ENCODE measurements around the gene CGB7.
A peak's percentile ranks its signal among the peaks of the same experiment; 100 is the strongest.

Gene CGB7

DNA sequence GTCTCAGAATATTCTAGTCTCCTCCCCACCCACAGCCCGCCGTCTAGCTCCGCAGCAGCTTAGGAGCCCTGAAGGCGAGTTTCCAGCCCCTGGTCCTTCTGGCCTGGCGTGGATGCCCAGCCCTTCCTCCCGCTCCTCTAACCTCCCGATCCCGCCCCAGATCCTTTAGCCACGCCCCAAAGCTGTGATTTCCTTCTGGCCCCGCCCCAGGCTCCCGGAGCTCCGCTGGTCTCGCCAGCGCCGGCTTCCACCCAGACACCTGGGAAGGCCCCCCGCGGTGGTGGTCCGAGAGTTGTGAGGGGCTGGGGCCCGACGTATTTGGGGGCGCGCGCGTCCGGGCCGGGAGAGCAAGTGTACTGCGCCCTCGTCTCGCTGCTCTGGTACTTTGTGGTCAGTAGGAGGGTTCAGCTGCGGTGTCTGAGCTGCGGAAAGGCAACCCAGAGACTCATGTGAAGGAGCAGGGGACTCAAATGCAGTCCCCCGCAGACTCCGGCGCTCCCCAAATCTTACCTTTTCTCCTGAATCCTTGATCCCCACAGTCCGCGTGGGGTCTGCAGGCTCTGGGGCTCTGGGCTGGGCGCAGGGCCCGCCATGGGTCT, at the start of gene CGB7:
TSS of gene CGB7 (minus strand) at position 114 of the 599 bp plus-strand sequence. CDS start 2,374 bp downstream, outside the sequence.
- H3K27me3 ChIP-seq (ENCODE audit: control insufficient read depth in 5 of 5, insufficient read depth in 4 of 5, low read length in 5 of 5), result peaks cover 2 to 30% (median 19%) of the 10 kb centered on the region in 5 donors
- peak within 1 kb of the TSS in 3 of 5 donors; percentile 31 to 61 (median 39) for H3K9ac ChIP-seq (ENCODE audit: low read length in 5 of 5)
- H3K36me3 ChIP-seq (ENCODE audit: control insufficient read depth in 5 of 5, insufficient read depth in 5 of 5, low read length in 5 of 5), result no peaks in the 10 kb centered on the region
- H3K9me3 ChIP-seq (ENCODE audit: control insufficient read depth in 5 of 5, low read length in 5 of 5), result no peaks in the 10 kb centered on the region
- H3K4me3 ChIP-seq (ENCODE audit: low read depth in 1 of 5, low read length in 5 of 5), result peak within 1 kb of the TSS; percentile 60 to 76 (median 66)
- no peak within 1 kb of the TSS for H3K27ac ChIP-seq (ENCODE audit: low read depth, low read length)
- peaks cover 0 to 25% (median 20%) of the 10 kb centered on the region in 5 donors for H3K4me1 ChIP-seq (ENCODE audit: control insufficient read depth in 5 of 5, insufficient read depth in 5 of 5, low read length in 5 of 5)

DNA sequence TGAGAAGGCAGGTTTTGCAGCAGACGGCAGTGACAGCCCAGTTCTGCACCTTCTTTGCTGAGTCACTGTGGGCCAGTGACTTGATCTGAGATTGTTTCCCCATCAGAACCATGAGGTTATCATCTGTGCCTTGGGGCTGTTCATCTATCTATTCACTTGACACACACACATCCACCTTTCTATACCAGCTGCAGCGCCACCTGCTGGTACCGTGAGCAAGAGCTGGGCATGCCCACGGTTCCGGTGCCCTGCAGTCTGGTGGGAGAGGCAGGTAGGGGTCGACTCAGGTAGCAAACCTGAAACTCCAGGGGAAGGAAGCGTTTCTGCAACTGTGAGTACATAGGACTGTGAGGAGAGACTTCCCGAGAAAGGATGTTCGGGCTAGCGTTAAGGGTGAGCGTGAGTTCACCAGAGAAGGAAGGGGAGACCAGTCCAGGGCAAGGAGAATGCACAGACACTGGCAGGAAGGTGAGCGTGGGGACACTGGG, 49.1 kb upstream of the CGB7 start:
- Histone ChIP-seq H3K27me3 (ENCODE audit: control insufficient read depth in 5 of 5, insufficient read depth in 4 of 5, low read length in 5 of 5) (no peaks in the 10 kb centered on the region), H3K9ac (ENCODE audit: low read length in 5 of 5) (no peak overlapping the region), H3K27ac (ENCODE audit: low read depth, low read length) (no peak overlapping the region), H3K4me3 (ENCODE audit: low read depth in 1 of 5, low read length in 5 of 5) (no peak overlapping the region), H3K36me3 (ENCODE audit: control insufficient read depth in 5 of 5, insufficient read depth in 5 of 5, low read length in 5 of 5) (peaks cover 0 to 72% (median 69%) of the 10 kb centered on the region in 5 donors), H3K9me3 (ENCODE audit: control insufficient read depth in 5 of 5, low read length in 5 of 5) (no peaks in the 10 kb centered on the region), H3K4me1 (ENCODE audit: control insufficient read depth in 5 of 5, insufficient read depth in 5 of 5, low read length in 5 of 5) (peaks cover 0 to 19% (median 0%) of the 10 kb centered on the region in 5 donors)

DNA sequence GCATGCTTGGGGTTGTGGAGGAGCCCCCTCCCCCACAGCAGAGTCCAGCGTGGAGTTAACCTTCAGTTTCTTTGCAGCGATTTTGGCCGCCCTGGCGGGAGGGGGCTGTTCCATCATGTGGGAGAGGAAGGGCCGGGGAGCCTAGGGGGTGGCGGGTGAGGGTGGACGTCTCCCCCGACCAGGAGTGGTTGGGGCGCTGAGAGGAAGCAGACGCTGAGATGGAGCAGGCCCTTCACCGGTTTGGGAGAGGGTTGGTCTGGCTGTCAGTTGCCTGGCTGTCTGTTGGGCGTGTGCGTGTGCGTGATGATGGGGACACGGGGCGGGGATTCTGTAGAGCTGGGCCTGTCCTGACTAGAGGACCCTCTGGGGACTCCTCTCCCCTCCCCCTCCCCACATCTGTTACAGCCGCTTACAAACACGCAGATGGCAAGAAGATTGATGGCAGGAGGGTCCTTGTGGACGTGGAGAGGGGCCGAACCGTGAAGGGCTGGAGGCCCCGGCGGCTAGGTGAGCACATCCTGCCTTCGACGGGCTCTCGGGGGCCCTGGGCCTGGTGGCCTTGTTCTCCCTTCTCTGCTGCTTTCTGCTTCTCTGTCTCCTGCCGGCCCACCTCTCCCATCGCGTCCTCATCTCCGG, 46.8 kb upstream of the CGB7 start:
- Histone ChIP-seq H3K9me3 (ENCODE audit: control insufficient read depth in 5 of 5, low read length in 5 of 5) (no peaks in the 10 kb centered on the region), H3K9ac (ENCODE audit: low read length in 5 of 5) (no peak overlapping the region), H3K4me3 (ENCODE audit: low read depth in 1 of 5, low read length in 5 of 5) (no peak overlapping the region), H3K27me3 (ENCODE audit: control insufficient read depth in 5 of 5, insufficient read depth in 4 of 5, low read length in 5 of 5) (no peaks in the 10 kb centered on the region), H3K4me1 (ENCODE audit: control insufficient read depth in 5 of 5, insufficient read depth in 5 of 5, low read length in 5 of 5) (peaks cover 0 to 12% (median 0%) of the 10 kb centered on the region in 5 donors), H3K36me3 (ENCODE audit: control insufficient read depth in 5 of 5, insufficient read depth in 5 of 5, low read length in 5 of 5) (peaks cover 0 to 90% (median 87%) of the 10 kb centered on the region in 5 donors), H3K27ac (ENCODE audit: low read depth, low read length) (no peak overlapping the region)

DNA sequence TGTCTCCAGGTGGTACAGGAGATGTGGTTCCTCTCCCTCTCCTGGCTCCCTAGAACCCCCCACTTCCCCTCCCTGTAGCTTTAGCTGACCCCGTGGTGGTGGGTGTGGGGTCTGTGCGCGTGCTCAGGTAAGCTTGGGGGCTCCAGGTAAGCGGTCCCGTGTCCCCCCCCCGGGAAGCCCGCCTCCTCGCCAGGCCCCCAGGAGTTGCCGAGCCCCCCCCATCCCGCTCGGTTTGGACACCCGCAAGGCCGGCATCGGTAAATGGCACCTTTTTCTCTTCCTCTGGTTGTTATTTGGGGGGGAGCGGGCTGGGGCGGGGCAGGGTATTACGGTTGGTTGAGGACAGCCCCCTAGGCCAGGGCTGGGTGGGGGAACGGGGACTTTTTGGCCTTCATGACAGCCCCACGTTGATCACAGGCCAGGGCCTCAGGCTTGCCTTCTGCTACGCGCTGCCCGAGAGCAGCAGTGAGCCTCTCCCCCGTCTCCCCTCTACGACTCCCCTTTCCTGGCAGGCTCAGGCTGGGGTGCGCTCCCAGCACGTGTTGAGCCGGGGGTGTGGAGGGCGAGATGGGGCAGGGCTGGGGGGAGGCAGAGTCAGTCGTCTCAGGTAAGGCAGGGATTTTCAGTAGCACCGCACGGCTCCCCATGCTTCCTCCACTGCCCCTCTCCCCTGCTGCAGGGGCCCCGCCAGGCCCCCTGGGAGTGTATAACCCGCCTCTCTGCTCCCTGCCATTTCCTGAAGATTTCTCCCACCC, 46.0 kb upstream of the CGB7 start:
- Histone ChIP-seq H3K4me3 (ENCODE audit: low read depth in 1 of 5, low read length in 5 of 5) (no peak overlapping the region), H3K36me3 (ENCODE audit: control insufficient read depth in 5 of 5, insufficient read depth in 5 of 5, low read length in 5 of 5) (peaks cover 3 to 92% (median 87%) of the 10 kb centered on the region in 5 donors), H3K27ac (ENCODE audit: low read depth, low read length) (no peak overlapping the region), H3K27me3 (ENCODE audit: control insufficient read depth in 5 of 5, insufficient read depth in 4 of 5, low read length in 5 of 5) (no peaks in the 10 kb centered on the region), H3K4me1 (ENCODE audit: control insufficient read depth in 5 of 5, insufficient read depth in 5 of 5, low read length in 5 of 5) (peaks cover 0 to 4% (median 0%) of the 10 kb centered on the region in 5 donors), H3K9me3 (ENCODE audit: control insufficient read depth in 5 of 5, low read length in 5 of 5) (no peaks in the 10 kb centered on the region), H3K9ac (ENCODE audit: low read length in 5 of 5) (no peak overlapping the region)

DNA sequence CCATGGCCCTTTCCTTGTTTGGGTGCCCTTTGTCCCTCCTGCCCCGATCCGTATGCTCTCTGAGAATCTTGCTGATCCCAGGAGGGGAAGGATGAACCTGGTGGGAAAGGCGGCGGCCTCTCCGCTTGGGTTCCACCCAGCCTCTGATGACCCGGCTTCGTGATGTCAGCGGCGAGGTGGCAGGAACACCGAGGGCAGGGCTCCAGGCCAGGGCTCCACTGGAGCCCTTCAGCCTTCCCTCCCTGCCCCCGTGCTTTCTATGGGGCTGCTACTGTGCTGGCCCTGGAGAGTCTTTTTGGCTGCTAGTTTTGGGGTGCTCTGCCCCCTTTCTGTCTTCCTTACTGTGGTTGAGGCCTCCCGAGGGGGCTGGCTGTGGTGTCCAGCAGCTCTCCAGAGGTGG, 44.8 kb upstream of the CGB7 start:
- H3K9ac ChIP-seq (ENCODE audit: low read length in 5 of 5), result no peak overlapping the region
- H3K36me3 ChIP-seq (ENCODE audit: control insufficient read depth in 5 of 5, insufficient read depth in 5 of 5, low read length in 5 of 5), result peaks cover 3 to 91% (median 85%) of the 10 kb centered on the region in 5 donors
- H3K4me1 ChIP-seq (ENCODE audit: control insufficient read depth in 5 of 5, insufficient read depth in 5 of 5, low read length in 5 of 5), result peaks cover 0 to 3% (median 0%) of the 10 kb centered on the region in 5 donors
- H3K27me3 ChIP-seq (ENCODE audit: control insufficient read depth in 5 of 5, insufficient read depth in 4 of 5, low read length in 5 of 5), result no peaks in the 10 kb centered on the region
- H3K9me3 ChIP-seq (ENCODE audit: control insufficient read depth in 5 of 5, low read length in 5 of 5), result no peaks in the 10 kb centered on the region
- H3K4me3 ChIP-seq (ENCODE audit: low read depth in 1 of 5, low read length in 5 of 5), result no peak overlapping the region
- H3K27ac ChIP-seq (ENCODE audit: low read depth, low read length), result no peak overlapping the region

DNA sequence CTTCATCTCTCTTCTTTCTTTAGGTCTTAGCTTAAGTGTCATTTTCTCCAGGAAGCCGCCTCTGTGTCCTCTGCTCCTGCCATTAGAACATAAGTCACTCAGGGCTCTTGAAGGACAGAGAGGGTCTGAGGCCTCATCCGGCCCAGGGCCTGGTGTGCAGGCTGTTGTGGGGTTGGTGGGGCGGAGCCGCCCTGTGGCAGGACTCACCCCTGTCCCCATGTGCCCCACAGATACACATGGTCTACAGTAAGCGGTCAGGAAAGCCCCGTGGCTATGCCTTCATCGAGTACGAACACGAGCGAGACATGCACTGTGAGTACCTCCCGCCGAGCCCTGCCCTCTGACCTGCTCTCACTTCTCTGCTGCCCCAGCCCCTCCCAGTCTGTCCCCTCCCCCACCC, 43.6 kb upstream of the CGB7 start:
- Histone ChIP-seq H3K27ac (ENCODE audit: low read depth, low read length) (no peak overlapping the region), H3K36me3 (ENCODE audit: control insufficient read depth in 5 of 5, insufficient read depth in 5 of 5, low read length in 5 of 5) (peaks cover 3 to 90% (median 80%) of the 10 kb centered on the region in 5 donors), H3K27me3 (ENCODE audit: control insufficient read depth in 5 of 5, insufficient read depth in 4 of 5, low read length in 5 of 5) (no peaks in the 10 kb centered on the region), H3K4me3 (ENCODE audit: low read depth in 1 of 5, low read length in 5 of 5) (no peak overlapping the region), H3K9ac (ENCODE audit: low read length in 5 of 5) (no peak overlapping the region), H3K9me3 (ENCODE audit: control insufficient read depth in 5 of 5, low read length in 5 of 5) (no peaks in the 10 kb centered on the region), H3K4me1 (ENCODE audit: control insufficient read depth in 5 of 5, insufficient read depth in 5 of 5, low read length in 5 of 5) (peaks cover 0 to 3% (median 0%) of the 10 kb centered on the region in 5 donors)

DNA sequence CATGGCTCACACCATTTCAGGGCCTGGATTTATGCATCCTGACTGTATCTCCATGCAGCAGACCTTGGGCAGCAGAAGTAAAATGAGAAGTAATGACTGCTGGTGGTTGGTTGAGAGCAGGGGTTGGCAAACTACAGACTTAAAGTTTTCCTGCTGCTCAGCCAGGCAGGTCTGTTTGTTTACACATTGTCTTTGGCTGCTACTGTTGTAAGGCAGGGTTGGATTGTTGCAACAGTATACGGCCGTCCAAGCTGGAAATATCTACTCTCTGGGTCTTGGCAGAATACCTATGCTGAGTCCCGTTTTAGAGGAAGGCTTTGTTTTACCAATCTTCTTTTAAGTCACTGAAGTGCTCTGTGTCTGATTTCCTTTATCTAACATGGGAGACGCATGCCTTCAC, 41.2 kb upstream of the CGB7 start:
- no peaks in the 10 kb centered on the region for H3K27me3 ChIP-seq (ENCODE audit: control insufficient read depth in 5 of 5, insufficient read depth in 4 of 5, low read length in 5 of 5)
- H3K9ac ChIP-seq (ENCODE audit: low read length in 5 of 5), result no peak overlapping the region
- peaks cover 3 to 91% (median 80%) of the 10 kb centered on the region in 5 donors for H3K36me3 ChIP-seq (ENCODE audit: control insufficient read depth in 5 of 5, insufficient read depth in 5 of 5, low read length in 5 of 5)
- H3K4me1 ChIP-seq (ENCODE audit: control insufficient read depth in 5 of 5, insufficient read depth in 5 of 5, low read length in 5 of 5), result peaks cover 0 to 3% (median 0%) of the 10 kb centered on the region in 5 donors
- no peak overlapping the region for H3K27ac ChIP-seq (ENCODE audit: low read depth, low read length)
- no peak overlapping the region for H3K4me3 ChIP-seq (ENCODE audit: low read depth in 1 of 5, low read length in 5 of 5)
- H3K9me3 ChIP-seq (ENCODE audit: control insufficient read depth in 5 of 5, low read length in 5 of 5), result no peaks in the 10 kb centered on the region

DNA sequence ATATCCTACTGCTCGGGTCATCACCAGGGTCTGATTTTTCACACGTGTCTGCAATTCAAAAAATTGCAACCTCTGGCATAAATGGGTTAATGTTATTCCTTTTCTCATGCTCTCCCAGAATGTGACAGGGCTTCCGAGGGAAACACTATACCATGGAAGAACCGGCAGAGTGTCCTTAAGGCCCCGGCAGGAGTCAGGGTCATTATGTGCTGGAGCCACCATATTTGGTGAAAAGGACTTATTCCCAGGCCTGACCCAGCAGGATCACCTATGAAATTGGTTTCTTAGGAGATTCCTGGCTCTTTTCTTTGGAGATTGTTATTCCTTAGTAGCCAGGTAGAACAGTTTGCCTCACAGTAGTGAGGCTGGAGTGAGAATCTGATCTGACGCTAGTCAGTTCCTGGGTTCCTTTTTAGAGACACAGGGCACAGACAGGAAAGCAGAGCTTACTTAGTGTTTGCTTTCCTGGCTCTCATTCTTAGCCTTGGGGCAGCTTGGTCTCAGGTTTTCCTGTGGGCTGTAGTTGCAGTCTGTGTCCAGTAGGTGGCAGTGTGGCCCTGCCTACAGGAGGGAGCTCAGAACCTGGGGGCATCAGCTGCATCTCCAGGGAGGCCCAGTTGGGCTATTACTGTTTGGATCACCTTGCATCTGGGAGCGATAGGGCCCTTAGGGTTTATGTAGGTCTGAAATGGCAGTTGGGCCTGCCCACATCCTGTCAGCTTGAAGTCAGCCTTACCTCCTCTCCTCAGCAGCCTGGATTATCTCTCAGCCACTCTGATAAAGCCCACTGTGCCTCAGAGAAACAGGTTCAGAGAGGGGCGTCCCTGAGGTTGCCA, 40.1 kb upstream of the CGB7 start:
- Histone ChIP-seq H3K9ac (ENCODE audit: low read length in 5 of 5) (no peak overlapping the region), H3K27ac (ENCODE audit: low read depth, low read length) (no peak overlapping the region)

More for the DNA sequence above, 40.1 kb upstream of the CGB7 start:
- H3K4me3 ChIP-seq (ENCODE audit: low read depth in 1 of 5, low read length in 5 of 5), result no peak overlapping the region
- H3K36me3 ChIP-seq (ENCODE audit: control insufficient read depth in 5 of 5, insufficient read depth in 5 of 5, low read length in 5 of 5), result peaks cover 3 to 91% (median 78%) of the 10 kb centered on the region in 5 donors
- H3K27me3 ChIP-seq (ENCODE audit: control insufficient read depth in 5 of 5, insufficient read depth in 4 of 5, low read length in 5 of 5), result no peaks in the 10 kb centered on the region
- H3K4me1 ChIP-seq (ENCODE audit: control insufficient read depth in 5 of 5, insufficient read depth in 5 of 5, low read length in 5 of 5), result peaks cover 0 to 3% (median 0%) of the 10 kb centered on the region in 5 donors
- H3K9me3 ChIP-seq (ENCODE audit: control insufficient read depth in 5 of 5, low read length in 5 of 5), result no peaks in the 10 kb centered on the region
